ENCODE results near the gene GPR34.

GPR34 gene

GRCh38 chrX:41721590-41721989 is 32.8 kb downstream of the GPR34 start:
- no peak for DNase-seq (ENCODE audit: low read depth)
- no peak for TF ChIP-seq CTCF (conservative IDR thresholded peaks at IDR 0.05; ENCODE audit: low read depth, low read length)
- no peak overlapping the region for H3K4me3 ChIP-seq (ENCODE audit: low read depth, low read length)

GRCh38 chrX:41722214-41722613 is 33.4 kb downstream of the GPR34 start:
- no peak overlapping the region for H3K4me3 ChIP-seq (ENCODE audit: low read depth, low read length)
- no peak for TF ChIP-seq CTCF (conservative IDR thresholded peaks at IDR 0.05; ENCODE audit: low read depth, low read length)
- no peak for DNase-seq (ENCODE audit: low read depth)

DNA sequence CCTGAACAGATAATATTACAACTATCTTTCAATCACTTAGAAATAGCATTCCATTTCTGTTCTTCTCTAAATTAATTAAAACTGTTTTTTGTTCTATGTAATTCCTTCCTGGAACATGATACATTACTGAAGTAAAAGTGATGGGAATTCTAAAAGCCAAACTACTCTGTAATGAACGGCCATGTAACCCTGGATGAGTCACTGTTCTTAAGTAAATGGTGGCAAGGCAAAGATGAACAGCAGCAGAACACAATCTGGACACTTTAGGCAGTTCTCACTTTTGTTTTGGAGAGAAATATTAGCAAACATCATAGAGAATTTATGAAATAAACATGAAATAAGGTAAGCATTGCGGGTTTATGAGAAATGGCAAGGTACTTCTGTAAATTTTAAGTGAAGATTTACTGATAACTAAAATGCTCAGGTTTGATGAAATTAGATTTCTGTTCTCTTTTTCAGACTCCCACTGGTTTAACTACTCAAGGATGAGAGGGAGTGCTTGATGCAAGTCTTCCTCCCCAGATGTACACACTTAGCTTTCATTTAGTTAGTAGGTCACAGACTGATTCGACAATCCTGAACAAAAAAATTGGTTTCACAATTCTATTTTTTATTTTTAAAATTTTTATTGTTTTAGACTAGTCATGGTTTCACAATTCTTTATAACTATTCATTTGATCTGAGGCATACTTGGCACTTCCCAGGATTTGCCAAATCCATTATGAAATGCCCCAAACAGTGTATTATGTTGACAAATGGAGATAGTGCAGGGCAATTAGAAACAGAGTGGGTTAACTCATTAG is 34.2 kb downstream of the GPR34 start:
- TF ChIP-seq CTCF (conservative IDR thresholded peaks at IDR 0.05; ENCODE audit: low read depth, low read length), result no peak
- DNase-seq (ENCODE audit: low read depth), result peak; percentile 50
- H3K4me3 ChIP-seq (ENCODE audit: low read depth, low read length), result no peak overlapping the region

- no peak for DNase-seq (ENCODE audit: low read depth)
- TF ChIP-seq CTCF (conservative IDR thresholded peaks at IDR 0.05; ENCODE audit: low read depth, low read length), result no peak
- H3K4me3 ChIP-seq (ENCODE audit: low read depth, low read length), result no peak within 1 kb of the TSS
These were observed 35.1 kb downstream of the GPR34 start, which contains the start of gene GPR82 for GRCh38 chrX:41723826-41724225. TSS of gene GPR82 (plus strand) at chrX:41724181. CDS start at chrX:41727027, 2,846 bp downstream.

DNA sequence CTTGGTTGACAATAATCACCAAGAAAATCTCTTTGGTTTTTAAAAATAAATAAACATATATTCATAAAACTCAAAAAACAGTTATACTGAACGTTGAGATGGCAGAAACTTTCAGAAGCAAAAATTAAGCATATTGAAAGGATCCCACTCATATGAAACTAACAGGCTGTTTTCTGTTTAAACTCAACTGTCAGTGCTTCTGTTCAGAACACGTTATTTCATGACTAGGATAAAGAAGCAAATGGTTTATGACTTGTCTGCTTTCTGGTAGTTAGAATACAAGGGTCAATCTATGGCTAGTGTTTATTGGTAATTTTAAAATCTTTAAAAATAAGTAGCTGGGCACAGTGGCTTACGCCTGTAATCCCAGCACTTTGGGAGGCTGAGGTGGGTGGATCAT is 39.4 kb downstream of the GPR34 start:
- no peak for TF ChIP-seq CTCF (conservative IDR thresholded peaks at IDR 0.05; ENCODE audit: low read depth, low read length)
- no peak overlapping the region for H3K4me3 ChIP-seq (ENCODE audit: low read depth, low read length)
- no peak for DNase-seq (ENCODE audit: low read depth)

GRCh38 chrX:41730081-41730480 is 41.3 kb downstream of the GPR34 start:
- DNase-seq (ENCODE audit: low read depth), result peak; percentile 72
- no peak overlapping the region for H3K4me3 ChIP-seq (ENCODE audit: low read depth, low read length)
- no peak for TF ChIP-seq CTCF (conservative IDR thresholded peaks at IDR 0.05; ENCODE audit: low read depth, low read length)

GRCh38 chrX:41732260-41732659 is 43.5 kb downstream of the GPR34 start:
- no peak overlapping the region for H3K4me3 ChIP-seq (ENCODE audit: low read depth, low read length)
- TF ChIP-seq CTCF (conservative IDR thresholded peaks at IDR 0.05; ENCODE audit: low read depth, low read length), result no peak
- DNase-seq (ENCODE audit: low read depth), result no peak

Data from choroid plexus epithelial cell (primary cell).